ENCODE data around the gene WARS2. TPM values are rescaled to one million over a fixed set of nuclear protein-coding genes. Genes with fewer than 3 reads are reported as not detected.

The WARS2 gene
- total and polyA plus RNA-seq, 2 donors from 2014 or later: 13.9 to 14.8 TPM

- H3K27me3 ChIP-seq (ENCODE audit: control insufficient read depth, insufficient read depth, low read length): peaks cover 79% of the 10 kb centered on the region
- FAIRE-seq (no peak), DNase-seq (peak in 1 of 5 donors; percentile 48)
- no peak overlapping the region for H3K4me3 ChIP-seq (ENCODE audit: low read length in 3 of 3)
- H3K36me3 ChIP-seq (ENCODE audit: control insufficient read depth in 2 of 3, insufficient read depth in 3 of 3, low read length in 3 of 3): no peaks in the 10 kb centered on the region
- TF ChIP-seq, protein P1, sequence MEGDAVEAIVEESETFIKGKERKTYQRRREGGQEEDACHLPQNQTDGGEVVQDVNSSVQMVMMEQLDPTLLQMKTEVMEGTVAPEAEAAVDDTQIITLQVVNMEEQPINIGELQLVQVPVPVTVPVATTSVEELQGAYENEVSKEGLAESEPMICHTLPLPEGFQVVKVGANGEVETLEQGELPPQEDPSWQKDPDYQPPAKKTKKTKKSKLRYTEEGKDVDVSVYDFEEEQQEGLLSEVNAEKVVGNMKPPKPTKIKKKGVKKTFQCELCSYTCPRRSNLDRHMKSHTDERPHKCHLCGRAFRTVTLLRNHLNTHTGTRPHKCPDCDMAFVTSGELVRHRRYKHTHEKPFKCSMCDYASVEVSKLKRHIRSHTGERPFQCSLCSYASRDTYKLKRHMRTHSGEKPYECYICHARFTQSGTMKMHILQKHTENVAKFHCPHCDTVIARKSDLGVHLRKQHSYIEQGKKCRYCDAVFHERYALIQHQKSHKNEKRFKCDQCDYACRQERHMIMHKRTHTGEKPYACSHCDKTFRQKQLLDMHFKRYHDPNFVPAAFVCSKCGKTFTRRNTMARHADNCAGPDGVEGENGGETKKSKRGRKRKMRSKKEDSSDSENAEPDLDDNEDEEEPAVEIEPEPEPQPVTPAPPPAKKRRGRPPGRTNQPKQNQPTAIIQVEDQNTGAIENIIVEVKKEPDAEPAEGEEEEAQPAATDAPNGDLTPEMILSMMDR (IDR thresholded peaks at IDR 0.05; ENCODE audit: borderline replicate concordance, extremely low read depth, insufficient read depth): no peak
- peaks cover 0 to 6% (median 0%) of the 10 kb centered on the region in 3 donors for H3K9me3 ChIP-seq (ENCODE audit: control insufficient read depth in 2 of 3, insufficient read depth in 1 of 3, low read length in 3 of 3)
- intact Hi-C loops (cut with DNase I): no loop called here
- H3K9ac ChIP-seq (ENCODE audit: low read length in 3 of 3): no peak overlapping the region
- H3K4me1 ChIP-seq (ENCODE audit: control insufficient read depth in 2 of 3, insufficient read depth in 2 of 3, low read depth in 1 of 3, low read length in 3 of 3): peaks cover 0 to 11% (median 0%) of the 10 kb centered on the region in 3 donors
- no peak overlapping the region for H3K27ac ChIP-seq (ENCODE audit: low read depth in 2 of 2, low read length in 2 of 2)
Measured at GRCh38 chr1:119005724-119006405, 134.6 kb downstream of the WARS2 start.

- H3K9me3 ChIP-seq (ENCODE audit: control insufficient read depth in 2 of 3, insufficient read depth in 1 of 3, low read length in 3 of 3): peaks cover 0 to 6% (median 0%) of the 10 kb centered on the region in 3 donors
- no peaks in the 10 kb centered on the region for H3K36me3 ChIP-seq (ENCODE audit: control insufficient read depth in 2 of 3, insufficient read depth in 3 of 3, low read length in 3 of 3)
- TF ChIP-seq, protein P1 (IDR thresholded peaks at IDR 0.05; ENCODE audit: borderline replicate concordance, extremely low read depth, insufficient read depth): no peak
- H3K27ac ChIP-seq (ENCODE audit: low read depth in 2 of 2, low read length in 2 of 2): no peak overlapping the region
- intact Hi-C loops (cut with DNase I): no loop called here
- no peak overlapping the region for H3K9ac ChIP-seq (ENCODE audit: low read length in 3 of 3)
- H3K4me3 ChIP-seq (ENCODE audit: low read length in 3 of 3): no peak overlapping the region
- peaks cover 0 to 12% (median 0%) of the 10 kb centered on the region in 3 donors for H3K4me1 ChIP-seq (ENCODE audit: control insufficient read depth in 2 of 3, insufficient read depth in 2 of 3, low read depth in 1 of 3, low read length in 3 of 3)
- H3K27me3 ChIP-seq (ENCODE audit: control insufficient read depth, insufficient read depth, low read length): peaks cover 82% of the 10 kb centered on the region
- DNase-seq (no peak), FAIRE-seq (no peak)
Measured at GRCh38 chr1:119004781-119005180, 135.7 kb downstream of the WARS2 start.

DNA sequence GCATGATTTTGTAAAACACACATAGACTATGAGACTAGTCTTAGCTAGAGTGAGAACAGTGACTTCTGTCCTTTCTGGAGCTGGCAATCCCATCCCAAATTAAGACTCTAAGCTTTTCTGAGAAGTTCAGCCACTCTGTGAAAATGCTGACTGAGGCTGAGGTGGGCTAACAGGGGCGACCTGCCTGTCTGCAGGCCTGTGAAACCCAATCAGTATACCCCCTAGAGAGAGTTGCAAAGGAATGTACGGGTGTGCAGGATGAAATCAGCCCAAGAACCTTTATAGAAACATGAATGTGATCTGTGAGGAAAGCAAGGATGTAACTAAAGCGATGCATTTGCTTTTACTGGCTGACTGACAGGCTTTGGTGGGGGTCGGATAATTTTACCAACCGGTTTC lies 136.3 kb downstream of the WARS2 start:
- intact Hi-C loops (cut with DNase I): no loop called here
- Histone ChIP-seq H3K4me1 (ENCODE audit: control insufficient read depth in 2 of 3, insufficient read depth in 2 of 3, low read depth in 1 of 3, low read length in 3 of 3) (peaks cover 0 to 12% (median 0%) of the 10 kb centered on the region in 3 donors), H3K9me3 (ENCODE audit: control insufficient read depth in 2 of 3, insufficient read depth in 1 of 3, low read length in 3 of 3) (peaks cover 0 to 6% (median 0%) of the 10 kb centered on the region in 3 donors), H3K27ac (ENCODE audit: low read depth in 2 of 2, low read length in 2 of 2) (no peak overlapping the region), H3K9ac (ENCODE audit: low read length in 3 of 3) (no peak overlapping the region), H3K27me3 (ENCODE audit: control insufficient read depth, insufficient read depth, low read length) (peaks cover 81% of the 10 kb centered on the region), H3K4me3 (ENCODE audit: low read length in 3 of 3) (no peak overlapping the region), H3K36me3 (ENCODE audit: control insufficient read depth in 2 of 3, insufficient read depth in 3 of 3, low read length in 3 of 3) (no peaks in the 10 kb centered on the region)
- FAIRE-seq (no peak), DNase-seq (no peak)
- TF ChIP-seq, protein P1 (IDR thresholded peaks at IDR 0.05; ENCODE audit: borderline replicate concordance, extremely low read depth, insufficient read depth): no peak
